AML-193 (cell line): ENCODE measurements around the gene LZTR1.

Experiments used
- DNase-seq, 2 experiments: peaks; one replicate each; lab custom pipeline; 2025; lab: John Stamatoyannopoulos, UW

Gene LZTR1

DNA sequence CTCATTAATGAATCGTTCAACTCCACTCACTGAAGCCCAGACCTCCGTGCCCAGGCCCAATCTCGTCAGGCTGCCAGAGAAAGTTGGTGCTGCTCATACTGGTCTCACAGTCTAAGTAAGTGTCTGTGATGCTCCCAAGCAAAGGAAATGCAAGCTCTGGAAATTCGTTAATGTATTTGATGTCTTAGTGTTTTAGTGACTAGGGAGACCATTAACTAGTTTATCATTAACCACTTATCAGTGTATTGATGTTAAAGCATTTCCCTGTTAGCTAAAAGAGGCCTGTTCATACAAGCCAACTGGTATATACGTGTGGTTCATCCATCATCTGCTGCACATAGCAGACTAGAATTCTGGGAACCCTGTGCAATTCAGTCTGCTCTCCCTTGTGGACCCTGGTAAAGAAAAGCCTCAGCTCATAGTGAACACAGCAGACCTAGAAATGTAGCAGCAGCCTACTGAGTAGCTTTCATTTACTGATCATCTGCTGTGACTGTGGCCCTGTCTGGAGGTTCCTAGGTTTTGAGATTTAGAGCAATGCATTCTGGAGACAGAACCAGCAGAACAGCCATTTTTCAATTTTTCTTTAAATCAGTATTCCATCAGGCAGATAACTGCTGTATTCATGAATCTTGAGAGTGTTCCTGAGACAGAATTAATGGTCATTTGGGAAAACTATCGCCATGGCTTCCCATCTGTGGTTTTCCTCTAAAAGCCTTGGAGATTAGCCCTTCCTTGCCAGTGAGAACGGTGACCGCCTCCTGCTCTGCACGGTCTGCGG is 30.8 kb upstream of the LZTR1 start:
- DNase-seq: no peak

GRCh38 chr22:20951932-20952380 is 30.1 kb upstream of the LZTR1 start:
- no peak for DNase-seq

DNA sequence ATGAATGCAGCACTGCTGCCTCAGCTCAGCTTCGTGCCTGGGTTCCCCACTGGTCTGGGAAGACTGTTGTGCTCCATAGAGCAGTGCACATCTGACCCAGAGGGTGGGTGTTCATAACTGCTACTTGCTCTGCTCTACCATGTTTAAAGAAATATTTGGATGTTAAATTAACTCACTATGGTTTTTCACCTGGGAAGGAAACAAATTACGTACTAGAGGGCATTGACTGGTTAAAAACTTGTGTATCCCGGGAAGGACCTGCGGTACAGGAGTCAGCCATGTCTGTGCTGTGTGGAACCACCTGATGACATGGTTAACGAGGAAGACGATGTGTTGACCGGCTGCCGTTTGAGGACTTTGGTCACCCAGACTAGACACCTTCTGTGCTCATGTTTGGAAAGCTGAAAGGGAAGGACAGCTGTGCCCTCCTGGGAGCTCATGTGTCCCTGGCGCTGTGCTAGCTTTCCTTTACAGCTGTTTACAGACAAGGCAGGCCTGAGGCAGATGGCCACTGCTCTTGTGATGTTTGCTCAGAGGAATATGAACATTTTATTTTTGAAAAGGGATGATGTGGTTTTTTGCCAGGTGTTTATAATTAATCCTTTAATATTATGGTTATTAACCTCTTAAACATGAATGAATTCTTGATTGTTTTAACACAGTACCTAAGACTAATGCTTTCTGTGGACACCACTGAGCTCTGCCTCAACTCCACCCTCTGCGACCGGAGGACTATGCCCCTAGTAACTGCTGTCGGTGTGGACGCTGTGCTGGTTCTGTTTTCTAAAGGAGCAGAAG is 29.4 kb upstream of the LZTR1 start:
- DNase-seq: no peak

- DNase-seq: no peak
These were observed 28.8 kb upstream of the LZTR1 start for GRCh38 chr22:20953342-20953608.

DNA sequence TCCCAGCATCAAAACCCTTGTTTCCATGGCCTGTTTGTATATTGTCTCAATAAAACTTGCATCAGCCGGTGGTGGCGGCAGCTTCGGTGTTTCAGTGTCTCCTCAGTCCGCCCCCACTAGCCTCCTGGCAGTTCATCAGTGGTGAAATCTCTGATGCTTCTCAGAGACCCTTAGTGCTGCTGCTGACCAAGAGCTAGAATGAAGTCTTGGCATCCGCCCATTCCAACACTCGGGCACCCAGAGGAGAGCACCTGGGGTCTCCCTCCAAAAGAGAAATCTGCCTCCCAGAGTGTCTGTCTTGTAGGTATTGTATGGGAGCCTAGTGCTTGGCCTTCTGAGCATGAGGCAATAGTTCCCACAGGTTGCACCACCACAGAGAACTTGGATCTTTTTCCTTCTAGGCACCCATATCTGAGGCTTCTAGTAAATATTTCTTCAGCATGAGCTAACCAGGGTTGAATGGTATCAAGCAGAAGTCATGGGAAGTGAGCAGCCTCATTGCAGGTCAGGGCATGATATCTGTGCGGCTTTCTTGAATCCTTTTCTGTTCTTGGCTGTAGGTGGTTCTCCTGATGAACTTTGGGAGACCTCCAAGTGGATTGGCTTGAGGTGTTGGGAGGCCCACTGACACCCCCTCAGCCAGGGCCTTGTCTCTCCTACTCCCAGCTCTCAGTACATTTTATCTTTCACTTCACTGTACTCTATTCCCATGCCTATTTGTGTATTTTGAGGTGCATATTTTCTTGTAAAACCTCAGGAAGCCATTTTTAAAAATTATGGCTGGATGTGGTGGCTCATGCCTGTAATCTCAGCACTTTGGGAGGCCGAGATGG is 28.2 kb upstream of the LZTR1 start:
- peak; percentile 21 to 37 for DNase-seq

- no peak for DNase-seq
These were observed 26.5 kb upstream of the LZTR1 start for GRCh38 chr22:20955548-20955947.

- no peak for DNase-seq
These were observed 25.6 kb upstream of the LZTR1 start for GRCh38 chr22:20956258-20957101.

GRCh38 chr22:20957102-20957682 is 24.9 kb upstream of the LZTR1 start:
- no peak for DNase-seq

DNA sequence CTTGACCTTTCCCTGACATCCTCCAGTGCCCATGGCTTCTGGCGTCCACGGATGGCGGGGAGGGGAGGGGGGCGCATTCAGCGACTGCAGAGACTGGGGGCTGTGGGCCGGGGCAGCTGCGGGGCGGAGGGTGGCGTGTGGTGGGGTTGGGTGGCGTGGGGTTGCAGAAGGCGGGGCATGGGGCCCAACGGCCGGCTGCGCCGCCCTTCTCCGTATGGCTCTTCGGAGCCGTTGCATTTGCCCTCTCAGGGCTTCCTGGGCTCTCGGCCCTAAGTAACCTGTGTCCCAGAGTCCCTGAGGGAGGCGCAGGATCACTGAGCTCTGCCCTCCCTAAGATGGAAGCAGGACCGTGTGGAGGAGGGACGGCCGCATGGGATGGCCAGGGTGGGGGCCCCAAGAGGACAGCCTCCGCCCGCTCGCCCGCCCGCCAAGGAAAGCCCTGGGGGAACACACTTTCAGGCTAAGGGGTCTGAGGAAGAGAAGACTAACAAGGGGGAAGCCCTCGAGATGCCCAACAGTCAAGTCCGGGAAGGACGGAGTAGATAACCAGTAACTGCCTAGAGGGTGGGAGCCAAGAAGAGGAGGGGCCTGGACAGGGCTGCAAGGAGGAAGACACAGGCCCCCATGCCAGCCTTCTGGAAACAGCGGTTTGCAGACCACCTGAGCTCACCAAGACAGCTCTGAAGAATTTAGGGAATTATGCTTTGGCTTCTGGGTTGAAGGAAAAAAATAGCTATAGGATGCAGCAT is 24.2 kb upstream of the LZTR1 start:
- DNase-seq: no peak

- no peak for DNase-seq
These were observed 22.3 kb upstream of the LZTR1 start for GRCh38 chr22:20959578-20960461.

GRCh38 chr22:20960609-20961008 is 21.5 kb upstream of the LZTR1 start:
- no peak for DNase-seq

DNA sequence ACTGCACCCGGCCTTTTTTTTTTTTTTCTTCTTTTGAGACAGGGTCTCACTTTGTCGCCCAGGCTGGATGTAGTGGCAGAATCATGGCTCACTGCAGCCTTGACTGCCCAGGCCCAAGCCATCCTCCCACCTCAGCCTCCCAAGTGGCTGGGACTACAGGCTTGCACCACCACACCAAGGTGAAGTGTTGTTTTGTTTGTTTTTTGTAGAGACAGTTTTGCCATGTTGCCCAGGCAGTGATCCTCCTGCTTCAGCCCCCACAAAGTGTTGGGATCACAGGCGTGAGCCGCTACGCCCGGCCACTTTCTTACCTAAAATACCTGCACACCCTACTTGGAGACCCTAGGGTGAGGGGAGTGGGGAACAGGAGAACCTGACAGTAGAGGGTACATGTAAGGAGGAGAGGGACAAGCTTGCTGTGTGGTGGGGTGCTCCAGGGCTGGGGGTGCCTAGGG is 19.6 kb upstream of the LZTR1 start:
- DNase-seq: no peak

DNA sequence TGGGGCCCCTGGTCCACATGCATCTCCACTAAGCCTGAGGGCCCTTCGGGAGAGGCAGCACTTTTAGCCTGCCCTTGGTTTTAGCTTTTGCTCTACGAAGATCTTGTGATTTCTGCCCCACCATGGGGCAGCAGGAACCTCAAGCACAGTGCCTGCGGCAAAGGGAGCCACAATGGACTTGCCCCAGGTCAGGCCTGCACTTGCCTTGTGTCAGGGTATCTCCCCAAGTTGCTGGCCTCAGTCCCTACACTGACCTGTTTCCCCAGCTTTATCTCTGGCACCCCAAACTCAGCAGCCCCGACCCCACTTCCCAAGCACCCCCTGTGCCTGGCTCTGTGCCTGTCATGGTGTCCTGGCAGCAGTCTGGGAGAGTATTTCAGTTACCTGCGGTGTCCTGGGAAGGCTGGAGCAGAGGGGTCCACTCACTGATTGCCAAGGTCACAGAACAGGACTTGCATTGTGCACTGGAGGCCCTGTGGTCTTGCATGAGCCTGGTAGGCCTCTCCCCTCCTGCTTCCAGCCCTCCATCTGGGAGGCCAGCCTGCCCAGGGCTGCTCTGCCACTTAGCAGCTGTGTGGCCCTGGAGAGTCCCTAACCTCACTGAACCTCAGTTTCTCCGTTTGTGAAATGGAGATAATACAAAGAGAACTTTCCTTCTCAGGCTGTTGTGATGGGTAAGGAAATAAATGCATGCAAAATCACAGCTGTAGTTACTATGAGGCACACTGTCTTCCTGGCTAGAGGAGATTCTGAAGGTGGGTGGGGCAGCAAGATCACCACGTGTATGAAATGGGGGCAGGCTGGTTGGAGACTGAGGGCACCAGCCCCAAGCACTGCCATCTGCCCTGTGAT is 18.7 kb upstream of the LZTR1 start:
- DNase-seq: no peak

GRCh38 chr22:20964090-20964798 is 17.9 kb upstream of the LZTR1 start:
- no peak for DNase-seq

GRCh38 chr22:20964799-20965103 is 17.3 kb upstream of the LZTR1 start:
- no peak for DNase-seq

GRCh38 chr22:20965104-20965887 is 16.8 kb upstream of the LZTR1 start:
- no peak for DNase-seq
